HL-60 (cell line): ENCODE results near the gene NDFIP1.

Experiments
- TF ChIP-seq, protein P1 (sequence below): IDR thresholded peaks from one replicate; pipeline ENCODE4 v1.5.1; 2011; ENCODE audit warnings: low read length, control low read depth, inconsistent platforms; ENCODE audit not compliant: insufficient read depth
- TF ChIP-seq, protein P2 (sequence below): IDR thresholded peaks from 2 replicates; pipeline ENCODE4 v1.6.1; 2012; ENCODE audit warnings: low read depth; ENCODE audit not compliant: insufficient replicate concordance

GRCh38 chr5:142098275-142098674, 10.3 kb upstream of the NDFIP1 start:
- TF ChIP-seq, protein P1, sequence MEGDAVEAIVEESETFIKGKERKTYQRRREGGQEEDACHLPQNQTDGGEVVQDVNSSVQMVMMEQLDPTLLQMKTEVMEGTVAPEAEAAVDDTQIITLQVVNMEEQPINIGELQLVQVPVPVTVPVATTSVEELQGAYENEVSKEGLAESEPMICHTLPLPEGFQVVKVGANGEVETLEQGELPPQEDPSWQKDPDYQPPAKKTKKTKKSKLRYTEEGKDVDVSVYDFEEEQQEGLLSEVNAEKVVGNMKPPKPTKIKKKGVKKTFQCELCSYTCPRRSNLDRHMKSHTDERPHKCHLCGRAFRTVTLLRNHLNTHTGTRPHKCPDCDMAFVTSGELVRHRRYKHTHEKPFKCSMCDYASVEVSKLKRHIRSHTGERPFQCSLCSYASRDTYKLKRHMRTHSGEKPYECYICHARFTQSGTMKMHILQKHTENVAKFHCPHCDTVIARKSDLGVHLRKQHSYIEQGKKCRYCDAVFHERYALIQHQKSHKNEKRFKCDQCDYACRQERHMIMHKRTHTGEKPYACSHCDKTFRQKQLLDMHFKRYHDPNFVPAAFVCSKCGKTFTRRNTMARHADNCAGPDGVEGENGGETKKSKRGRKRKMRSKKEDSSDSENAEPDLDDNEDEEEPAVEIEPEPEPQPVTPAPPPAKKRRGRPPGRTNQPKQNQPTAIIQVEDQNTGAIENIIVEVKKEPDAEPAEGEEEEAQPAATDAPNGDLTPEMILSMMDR: no peak
- TF ChIP-seq, protein P2, sequence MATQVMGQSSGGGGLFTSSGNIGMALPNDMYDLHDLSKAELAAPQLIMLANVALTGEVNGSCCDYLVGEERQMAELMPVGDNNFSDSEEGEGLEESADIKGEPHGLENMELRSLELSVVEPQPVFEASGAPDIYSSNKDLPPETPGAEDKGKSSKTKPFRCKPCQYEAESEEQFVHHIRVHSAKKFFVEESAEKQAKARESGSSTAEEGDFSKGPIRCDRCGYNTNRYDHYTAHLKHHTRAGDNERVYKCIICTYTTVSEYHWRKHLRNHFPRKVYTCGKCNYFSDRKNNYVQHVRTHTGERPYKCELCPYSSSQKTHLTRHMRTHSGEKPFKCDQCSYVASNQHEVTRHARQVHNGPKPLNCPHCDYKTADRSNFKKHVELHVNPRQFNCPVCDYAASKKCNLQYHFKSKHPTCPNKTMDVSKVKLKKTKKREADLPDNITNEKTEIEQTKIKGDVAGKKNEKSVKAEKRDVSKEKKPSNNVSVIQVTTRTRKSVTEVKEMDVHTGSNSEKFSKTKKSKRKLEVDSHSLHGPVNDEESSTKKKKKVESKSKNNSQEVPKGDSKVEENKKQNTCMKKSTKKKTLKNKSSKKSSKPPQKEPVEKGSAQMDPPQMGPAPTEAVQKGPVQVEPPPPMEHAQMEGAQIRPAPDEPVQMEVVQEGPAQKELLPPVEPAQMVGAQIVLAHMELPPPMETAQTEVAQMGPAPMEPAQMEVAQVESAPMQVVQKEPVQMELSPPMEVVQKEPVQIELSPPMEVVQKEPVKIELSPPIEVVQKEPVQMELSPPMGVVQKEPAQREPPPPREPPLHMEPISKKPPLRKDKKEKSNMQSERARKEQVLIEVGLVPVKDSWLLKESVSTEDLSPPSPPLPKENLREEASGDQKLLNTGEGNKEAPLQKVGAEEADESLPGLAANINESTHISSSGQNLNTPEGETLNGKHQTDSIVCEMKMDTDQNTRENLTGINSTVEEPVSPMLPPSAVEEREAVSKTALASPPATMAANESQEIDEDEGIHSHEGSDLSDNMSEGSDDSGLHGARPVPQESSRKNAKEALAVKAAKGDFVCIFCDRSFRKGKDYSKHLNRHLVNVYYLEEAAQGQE: no peak
